ENCODE data around the gene TSHZ1. TPM values are rescaled to one million over a fixed set of nuclear protein-coding genes. Genes with fewer than 3 reads are reported as not detected.
A peak's percentile ranks its signal among the peaks of the same experiment; 100 is the strongest.

The TSHZ1 gene
- total RNA-seq, 1 experiment from 2014 or later: 5.6 TPM

- POLR2A ChIA-PET (ENCODE audit: unreplicated experiment): interaction anchor here (0.7 kb wide), 1 partner anchor 159 kb away, joined by 13 read pairs; no protein-coding TSS in a partner anchor
- H3K9me2 ChIP-seq (replicated peaks; ENCODE audit: low read length): no peaks in the 10 kb centered on the region
- no peaks in the 10 kb centered on the region for H3K27me3 ChIP-seq (ENCODE audit: low read length)
- peak overlapping the region; percentile 95 for H3K4me2 ChIP-seq (ENCODE audit: low read length)
- no peak for ATAC-seq
- H3K36me3 ChIP-seq (ENCODE audit: low read depth, low read length): no peaks in the 10 kb centered on the region
- peaks cover 9% of the 10 kb centered on the region for H3F3A ChIP-seq (ENCODE audit: low read length, unreplicated experiment)
- peak overlapping the region; percentile 25 for H3K9ac ChIP-seq (ENCODE audit: low read length)
- H2AFZ ChIP-seq (ENCODE audit: low read length): peak overlapping the region; percentile 71
- no TSS peak for BruUV-seq (replicated peaks)
- H3K27ac ChIP-seq (ENCODE audit: low read length): no peak overlapping the region
- CTCF ChIA-PET: no interaction called here
- peak; percentile 25 for DNase-seq
- H4K20me1 ChIP-seq (ENCODE audit: low read length): 0 out of 2 replicates have a peak, but pooled peaks cover under 1% of the 10 kb centered on the region
- peak overlapping the region; percentile 74 for H3K4me3 ChIP-seq (ENCODE audit: low read length)
- peaks cover 24% of the 10 kb centered on the region for H3K4me1 ChIP-seq (ENCODE audit: insufficient read depth, low read length)
- peaks cover 51% of the 10 kb centered on the region for H3K79me2 ChIP-seq (ENCODE audit: low read length)
- no peaks in the 10 kb centered on the region for H3K9me3 ChIP-seq (ENCODE audit: low read length)
- intact Hi-C loops (cut with micrococcal nuclease): loop anchor here (5.0 kb wide), 1 partner anchor 35 kb away; no protein-coding TSS in a partner anchor
- TF ChIP-seq EZH2phosphoT487 (IDR thresholded peaks at IDR 0.05; ENCODE audit: borderline replicate concordance, low read length): no peak
- TF ChIP-seq, protein P1, sequence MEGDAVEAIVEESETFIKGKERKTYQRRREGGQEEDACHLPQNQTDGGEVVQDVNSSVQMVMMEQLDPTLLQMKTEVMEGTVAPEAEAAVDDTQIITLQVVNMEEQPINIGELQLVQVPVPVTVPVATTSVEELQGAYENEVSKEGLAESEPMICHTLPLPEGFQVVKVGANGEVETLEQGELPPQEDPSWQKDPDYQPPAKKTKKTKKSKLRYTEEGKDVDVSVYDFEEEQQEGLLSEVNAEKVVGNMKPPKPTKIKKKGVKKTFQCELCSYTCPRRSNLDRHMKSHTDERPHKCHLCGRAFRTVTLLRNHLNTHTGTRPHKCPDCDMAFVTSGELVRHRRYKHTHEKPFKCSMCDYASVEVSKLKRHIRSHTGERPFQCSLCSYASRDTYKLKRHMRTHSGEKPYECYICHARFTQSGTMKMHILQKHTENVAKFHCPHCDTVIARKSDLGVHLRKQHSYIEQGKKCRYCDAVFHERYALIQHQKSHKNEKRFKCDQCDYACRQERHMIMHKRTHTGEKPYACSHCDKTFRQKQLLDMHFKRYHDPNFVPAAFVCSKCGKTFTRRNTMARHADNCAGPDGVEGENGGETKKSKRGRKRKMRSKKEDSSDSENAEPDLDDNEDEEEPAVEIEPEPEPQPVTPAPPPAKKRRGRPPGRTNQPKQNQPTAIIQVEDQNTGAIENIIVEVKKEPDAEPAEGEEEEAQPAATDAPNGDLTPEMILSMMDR (conservative IDR thresholded peaks at IDR 0.05; ENCODE audit: low read depth, low read length): no peak
- TF ChIP-seq EZH2 (IDR thresholded peaks at IDR 0.05; ENCODE audit: low read length, unreplicated experiment): no peak
Measured at GRCh38 chr18:75211953-75212750, 1.6 kb downstream of the TSHZ1 start.

DNA sequence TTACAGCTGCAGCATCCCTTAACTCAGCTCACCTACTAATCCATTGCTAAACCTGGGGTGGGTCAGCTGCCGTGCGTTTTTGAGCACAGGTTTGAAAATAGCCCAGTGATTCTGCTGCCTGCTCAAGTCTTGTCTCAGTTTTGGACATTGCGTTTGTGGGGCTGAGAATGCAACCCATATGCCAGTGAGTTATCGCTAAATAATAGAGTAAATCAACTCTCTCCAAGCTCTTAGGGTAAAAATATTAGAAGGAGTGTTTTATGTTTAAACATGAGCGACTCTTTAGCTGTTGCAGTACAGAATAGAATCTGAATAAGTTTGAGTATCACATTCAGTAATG is 2.1 kb downstream of the TSHZ1 start:
- no peaks in the 10 kb centered on the region for H3K9me2 ChIP-seq (replicated peaks; ENCODE audit: low read length)
- no peak overlapping the region for H3K9ac ChIP-seq (ENCODE audit: low read length)
- peak overlapping the region; percentile 74; the same call in 1 of the 2 replicates for H3K4me3 ChIP-seq (ENCODE audit: low read length)
- H3K27ac ChIP-seq (ENCODE audit: low read length): no peak overlapping the region
- H3K27me3 ChIP-seq (ENCODE audit: low read length): no peaks in the 10 kb centered on the region
- H2AFZ ChIP-seq (ENCODE audit: low read length): no peak overlapping the region
- no peaks in the 10 kb centered on the region for H4K20me1 ChIP-seq (ENCODE audit: low read length)
- peaks cover 9% of the 10 kb centered on the region for H3F3A ChIP-seq (ENCODE audit: low read length, unreplicated experiment)
- ChIA-PET CTCF (no interaction called here), POLR2A (ENCODE audit: unreplicated experiment) (interaction anchor here (0.7 kb wide), 1 partner anchor 159 kb away, joined by 13 read pairs; no protein-coding TSS in a partner anchor)
- intact Hi-C loops (cut with micrococcal nuclease): loop anchor here (5.0 kb wide), 1 partner anchor 35 kb away; no protein-coding TSS in a partner anchor
- H3K4me2 ChIP-seq (ENCODE audit: low read length): peak overlapping the region; percentile 95
- H3K9me3 ChIP-seq (ENCODE audit: low read length): no peaks in the 10 kb centered on the region
- TF ChIP-seq EZH2phosphoT487 (IDR thresholded peaks at IDR 0.05; ENCODE audit: borderline replicate concordance, low read length): no peak
- no peak for TF ChIP-seq EZH2 (IDR thresholded peaks at IDR 0.05; ENCODE audit: low read length, unreplicated experiment)
- TF ChIP-seq, protein P1 (conservative IDR thresholded peaks at IDR 0.05; ENCODE audit: low read depth, low read length): no peak
- DNase-seq (no peak), ATAC-seq (no peak)
- H3K79me2 ChIP-seq (ENCODE audit: low read length): peaks cover 45% of the 10 kb centered on the region
- no peaks in the 10 kb centered on the region for H3K36me3 ChIP-seq (ENCODE audit: low read depth, low read length)
- peaks cover 24% of the 10 kb centered on the region for H3K4me1 ChIP-seq (ENCODE audit: insufficient read depth, low read length)
- BruUV-seq (replicated peaks): no TSS peak

Measured in PC-3 (cell line).